ENCODE results near the gene KRTAP10-6. TPM values are rescaled to one million over a fixed set of nuclear protein-coding genes. Genes with fewer than 3 reads are reported as not detected.

Gene KRTAP10-6
- total and polyA plus RNA-seq, 2 of the 8 experiments (the other 6 are each of a cell fraction or from before 2014, with no cell fraction given), result 0.12 TPM; not detected in 1

DNA sequence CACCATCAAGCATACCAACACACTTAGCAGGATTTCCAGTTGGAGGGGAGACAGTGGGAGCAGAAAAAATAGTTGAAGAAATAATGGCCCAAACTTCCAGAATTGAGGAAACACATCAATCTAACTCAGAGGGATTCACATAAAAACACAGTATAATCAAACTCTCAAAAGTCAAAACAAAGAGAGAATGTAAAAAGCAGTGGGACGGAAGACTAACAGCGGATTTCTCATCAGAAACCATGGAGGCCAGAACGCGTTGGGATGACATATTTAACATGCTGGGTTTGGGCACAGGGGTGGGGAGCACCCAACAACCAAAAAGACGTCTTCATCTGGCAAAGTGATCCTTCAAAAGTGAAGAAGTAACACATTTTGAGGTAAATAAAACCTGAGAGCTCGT is 27.6 kb upstream of the KRTAP10-6 start:
- Histone ChIP-seq H3K79me2 (ENCODE audit: control insufficient read depth in 1 of 2, insufficient read depth in 2 of 2, low read length in 2 of 2) (no peaks in the 10 kb centered on the region), H4K91ac (replicated peaks; ENCODE audit: insufficient read length, low read length) (no peak overlapping the region), H3K56ac (replicated peaks; ENCODE audit: insufficient read length, low read depth, low read length) (no peak overlapping the region), H3K4ac (replicated peaks; ENCODE audit: insufficient read length, low read depth, low read length) (no peak overlapping the region), H4K20me1 (replicated peaks in 1 of 2; ENCODE audit: control insufficient read depth in 1 of 2, insufficient read depth in 2 of 2, low read length in 2 of 2) (no peaks in the 10 kb centered on the region), H3K27ac (ENCODE audit: low read depth, low read length) (no peak overlapping the region), H2BK120ac (replicated peaks; ENCODE audit: low read depth, low read length) (no peak overlapping the region), H3K23ac (ENCODE audit: insufficient read length) (no peak overlapping the region), H3K23me2 (ENCODE audit: low read depth, low read length) (no peaks in the 10 kb centered on the region), H2BK20ac (ENCODE audit: low read length) (no peak overlapping the region), H2AFZ (ENCODE audit: low read length) (no peak overlapping the region), H3K79me1 (ENCODE audit: low read depth, low read length) (no peaks in the 10 kb centered on the region; the same call in 1 of the 2 replicates), H2BK5ac (ENCODE audit: low read depth, low read length) (no peak overlapping the region), H2BK15ac (ENCODE audit: low read length) (no peak overlapping the region), H3K9me3 (ENCODE audit: insufficient read depth in 2 of 2, low read depth in 1 of 2, low read length in 1 of 2) (peaks cover 18 to 19% of the 10 kb centered on the region in 2 experiments), H3K9ac (replicated peaks in 1 of 4; ENCODE audit: extremely low read depth in 1 of 4, low read depth in 3 of 4, low read length in 3 of 4) (no peak overlapping the region), H3K4me3 (ENCODE audit: extremely low read depth in 1 of 4, insufficient read depth in 2 of 4, low read depth in 3 of 4, low read length in 4 of 4) (no peak overlapping the region), H3K14ac (ENCODE audit: insufficient read length) (no peak overlapping the region), H4K8ac (ENCODE audit: extremely low read depth, insufficient read depth, low read length) (no peak overlapping the region), H3K18ac (ENCODE audit: extremely low read depth, low read length) (no peak overlapping the region), H3K4me1 (replicated peaks in 1 of 4; ENCODE audit: control insufficient read depth in 3 of 4, insufficient read depth in 4 of 4, low read length in 3 of 4) (peaks cover 0 to 4% (median 2%) of the 10 kb centered on the region in 4 experiments; a peak in 4 of 7 replicates), H2BK12ac (ENCODE audit: low read depth, low read length) (no peak overlapping the region), H4K5ac (ENCODE audit: insufficient read length, low read depth, low read length) (no peak overlapping the region), H3K36me3 (ENCODE audit: control insufficient read depth in 2 of 4, insufficient read depth in 4 of 4, low read length in 3 of 4) (no peaks in the 10 kb centered on the region), H3K27me3 (replicated peaks in 1 of 4; ENCODE audit: control insufficient read depth in 3 of 4, extremely low read depth in 1 of 4, insufficient read depth in 3 of 4, low read length in 3 of 4) (no peaks in the 10 kb centered on the region), H2AK5ac (ENCODE audit: low read depth, low read length) (no peak overlapping the region), H3K4me2 (ENCODE audit: insufficient read depth in 1 of 2, low read depth in 2 of 2, low read length in 2 of 2) (no peak overlapping the region)
- FAIRE-seq, result no peak
- WGBS, 2 experiments (ENCODE audit: extremely low coverage in 1 of 2, insufficient coverage in 1 of 2, insufficient read length in 1 of 2, insufficient replicate concordance in 2 of 2, low coverage in 1 of 2, low lambda C conversion rate in 2 of 2, missing lambda C conversion rate in 1 of 2), result 86% methylated on average over 6 of the region's 6 CpGs; no CpG with 5 or more reads in 1 of the 2 experiments
- DNase-seq (ENCODE audit: low read depth in 1 of 2, low spot score in 2 of 2), result no peak
- CTCF ChIA-PET (ENCODE audit: partially characterized antibody), result interaction anchor here (1.1 to 4.0 kb wide), 4 partner anchors 11 to 140 kb away, joined by 4 to 16 read pairs (median 9); partner anchors contain the start of gene KRTAP10-7
- POLR2A ChIA-PET (ENCODE audit: partially characterized antibody), result no interaction called here
- TF ChIP-seq SP4 (IDR thresholded peaks at IDR 0.05; ENCODE audit: low read length), result no peak
- TF ChIP-seq KDM4A (IDR thresholded peaks at IDR 0.05; ENCODE audit: low read depth, low read length, severe bottlenecking), result no peak
- TF ChIP-seq RAD21 (IDR thresholded peaks at IDR 0.05 in 1 of 2, conservative IDR thresholded peaks at IDR 0.05 in 1 of 2; ENCODE audit: low read depth in 2 of 2, low read length in 2 of 2), result no peak
- TF ChIP-seq CREB1 (IDR thresholded peaks at IDR 0.05), result no peak
- TF ChIP-seq, protein P1, sequence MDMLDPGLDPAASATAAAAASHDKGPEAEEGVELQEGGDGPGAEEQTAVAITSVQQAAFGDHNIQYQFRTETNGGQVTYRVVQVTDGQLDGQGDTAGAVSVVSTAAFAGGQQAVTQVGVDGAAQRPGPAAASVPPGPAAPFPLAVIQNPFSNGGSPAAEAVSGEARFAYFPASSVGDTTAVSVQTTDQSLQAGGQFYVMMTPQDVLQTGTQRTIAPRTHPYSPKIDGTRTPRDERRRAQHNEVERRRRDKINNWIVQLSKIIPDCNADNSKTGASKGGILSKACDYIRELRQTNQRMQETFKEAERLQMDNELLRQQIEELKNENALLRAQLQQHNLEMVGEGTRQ (IDR thresholded peaks at IDR 0.05; ENCODE audit: low read length), result no peak
- no peak for TF ChIP-seq TEAD4 (IDR thresholded peaks at IDR 0.05; ENCODE audit: low read depth, low read length)
- TF ChIP-seq SP1 (IDR thresholded peaks at IDR 0.05; ENCODE audit: low read depth, low read length), result no peak
- TF ChIP-seq SP2 (IDR thresholded peaks at IDR 0.05; ENCODE audit: low read length), result no peak
- TF ChIP-seq EGR1 (IDR thresholded peaks at IDR 0.05; ENCODE audit: borderline replicate concordance, low read depth, low read length), result no peak
- no peak for TF ChIP-seq POLR2AphosphoS5 (IDR thresholded peaks at IDR 0.05; ENCODE audit: low read depth, low read length)
